Lower lobe of right lung (tissue), 2 donors: Measurements from ENCODE around the gene KREMEN2. TPM values are rescaled to one million over a fixed set of nuclear protein-coding genes. Genes with fewer than 3 reads are reported as not detected.

ENCODE experiments used
- ATAC-seq, 2 donors: fragments of 200-7000 bp; cut with Tn5 transposase; one replicate each; pipeline ENCODE4 v1.9.1; 2020 to 2022; ENCODE audit warnings: mild to moderate bottlenecking in 2 of 2, moderate library complexity in 2 of 2
- DNase-seq: peaks from one replicate; pipeline ENCODE4 v3.0.0-alpha.2; 2020
- H3K27ac ChIP-seq: fragments of 200-600 bp; one replicate; pipeline ENCODE4 v1.8.0; 2022
- H3K27me3 ChIP-seq: fragments of 200-600 bp; one replicate; pipeline ENCODE4 v1.8.0; 2022; ENCODE audit warnings: low read depth
- H3K36me3 ChIP-seq: fragments of 200-600 bp; one replicate; pipeline ENCODE4 v1.8.0; 2022; ENCODE audit warnings: mild to moderate bottlenecking
- H3K4me1 ChIP-seq: fragments of 200-600 bp; one replicate; pipeline ENCODE4 v1.8.0; 2022
- H3K4me3 ChIP-seq: fragments of 200-600 bp; one replicate; pipeline ENCODE4 v1.8.0; 2022; ENCODE audit warnings: mild to moderate bottlenecking
- H3K9me3 ChIP-seq: fragments of 200-600 bp; one replicate; pipeline ENCODE4 v1.8.0; 2022
- CTCF ChIP-seq: fragments of 200-600 bp; IDR thresholded peaks from one replicate; pipeline ENCODE4 v1.8.0; 2022; ENCODE audit warnings: antibody characterized with exemption, mild to moderate bottlenecking
- intact Hi-C: fragments of 100-400 bp; cut with DNase I; formaldehyde crosslinking; loops from one replicate; pipeline ENCODE4 v1.11.0; 2022
- total RNA-seq: library from RNA; stranded (reverse); fragmentation: NEBNext Ultra II Directional; extraction: Animal tissue kit (Norgen Biotek cat#: 25700); gene quantifications from one replicate; pipeline ENCODE4 v1.2.1, GENCODE V29; 2021
- donor health status: DM: no; HTN: yes; CAD: no; lungs with severe emphysema.

KREMEN2 gene
- total RNA-seq, 1 donor from 2014 or later = not detected

GRCh38 chr16:2971134-2971984 lies 7.3 kb downstream of the KREMEN2 start:
- Histone ChIP-seq H3K27me3 (peaks cover 20% of the 10 kb centered on the region), H3K36me3 (no peaks in the 10 kb centered on the region), H3K27ac (no peak overlapping the region), H3K9me3 (no peaks in the 10 kb centered on the region), H3K4me3 (no peak overlapping the region), H3K4me1 (peaks cover 40% of the 10 kb centered on the region)
- no peak for ATAC-seq
- no peak for TF ChIP-seq CTCF
- DNase-seq = no peak
- intact Hi-C loops = no loop called here

GRCh38 chr16:2971985-2972784 lies 8.1 kb downstream of the KREMEN2 start:
- ATAC-seq = no peak
- peaks cover 11% of the 10 kb centered on the region for H3K27me3 ChIP-seq
- H3K36me3 ChIP-seq = no peaks in the 10 kb centered on the region
- H3K4me1 ChIP-seq = peaks cover 32% of the 10 kb centered on the region
- no peak for TF ChIP-seq CTCF
- no peak overlapping the region for H3K4me3 ChIP-seq
- DNase-seq = no peak
- intact Hi-C loops = no loop called here
- no peak overlapping the region for H3K27ac ChIP-seq
- no peaks in the 10 kb centered on the region for H3K9me3 ChIP-seq

- no peak for TF ChIP-seq CTCF
- H3K9me3 ChIP-seq = no peaks in the 10 kb centered on the region
- H3K4me1 ChIP-seq = peaks cover 30% of the 10 kb centered on the region
These were observed 9.0 kb downstream of the KREMEN2 start for GRCh38 chr16:2973093-2973492.

GRCh38 chr16:2973605-2974318 lies 9.7 kb downstream of the KREMEN2 start:
- H3K27ac ChIP-seq = no peak overlapping the region
- H3K27me3 ChIP-seq = no peaks in the 10 kb centered on the region
- no peak for ATAC-seq

More at GRCh38 chr16:2973093-2973492, 9.0 kb downstream of the KREMEN2 start:
- Histone ChIP-seq H3K36me3 (no peaks in the 10 kb centered on the region), H3K27ac (no peak overlapping the region), H3K27me3 (peaks cover 2% of the 10 kb centered on the region), H3K4me3 (no peak overlapping the region)
- ATAC-seq (no peak), DNase-seq (no peak)
- intact Hi-C loops = no loop called here

More at GRCh38 chr16:2973605-2974318, 9.7 kb downstream of the KREMEN2 start:
- no peak for DNase-seq
- intact Hi-C loops = no loop called here
- Histone ChIP-seq H3K9me3 (no peaks in the 10 kb centered on the region), H3K4me1 (peaks cover 24% of the 10 kb centered on the region), H3K36me3 (no peaks in the 10 kb centered on the region), H3K4me3 (no peak overlapping the region)
- TF ChIP-seq CTCF = no peak
